ENCODE measurements around the gene COL6A5. TPM values are rescaled to one million over a fixed set of nuclear protein-coding genes. Genes with fewer than 3 reads are reported as not detected.

Gene COL6A5
- total and polyA plus RNA-seq, 9 donors, result 0.04 to 0.07 (median 0.05) TPM; not detected in 6

- H3K27me3 ChIP-seq, result no peaks in the 10 kb centered on the region
- H3K4me3 ChIP-seq, result no peak overlapping the region
- TF ChIP-seq EP300 (IDR thresholded peaks at IDR 0.05), result no peak
- no peak for TF ChIP-seq POLR2A (IDR thresholded peaks at IDR 0.05)
- TF ChIP-seq CTCF (IDR thresholded peaks at IDR 0.05), result no peak
- intact Hi-C loops (cut with DNase I), result no loop called here
- H3K36me3 ChIP-seq, result no peaks in the 10 kb centered on the region
- no peak overlapping the region for H3K27ac ChIP-seq
- WGBS, 3 donors, result 71 to 82% (median 72%) methylated on average over 2 of the region's 2 CpGs
- DNase-seq, result no peak
- no peaks in the 10 kb centered on the region for H3K9me3 ChIP-seq
- peaks cover 2% of the 10 kb centered on the region for H3K4me1 ChIP-seq (ENCODE audit: insufficient read depth)
Measured at GRCh38 chr3:130515755-130516154, 170.3 kb downstream of the COL6A5 start.

- no peak for TF ChIP-seq CTCF (IDR thresholded peaks at IDR 0.05)
- peak within 1 kb of the TSS; percentile 30 for H3K4me3 ChIP-seq
- DNase-seq, result peak in 4 of 5 donors; percentile 10 to 42 (median 27)
- no peaks in the 10 kb centered on the region for H3K27me3 ChIP-seq
- no peak within 1 kb of the TSS for H3K27ac ChIP-seq
- peaks cover 2% of the 10 kb centered on the region for H3K4me1 ChIP-seq (ENCODE audit: insufficient read depth)
- no peaks in the 10 kb centered on the region for H3K9me3 ChIP-seq
- intact Hi-C loops (cut with DNase I), result no loop called here
- 1 to 3% (median 1%) methylated on average over 51 to 58 of the region's 58 CpGs for WGBS, 3 donors
- no peaks in the 10 kb centered on the region for H3K36me3 ChIP-seq
Measured at GRCh38 chr3:130516645-130517512, 171.4 kb downstream of the COL6A5 start, which contains the start of gene COL6A6. TSS of gene COL6A6 (plus strand) at chr3:130517177. CDS start at chr3:130560365, 43,188 bp downstream.

- TF ChIP-seq POLR2A (IDR thresholded peaks at IDR 0.05) (no peak), EP300 (IDR thresholded peaks at IDR 0.05) (no peak)
- Histone ChIP-seq H3K4me1 (ENCODE audit: insufficient read depth) (peaks cover 2% of the 10 kb centered on the region), H3K9me3 (no peaks in the 10 kb centered on the region), H3K4me3 (no peak overlapping the region), H3K27ac (no peak overlapping the region), H3K27me3 (no peaks in the 10 kb centered on the region), H3K36me3 (no peaks in the 10 kb centered on the region)
- 4 to 7% (median 6%) methylated on average over 11 of the region's 11 CpGs for WGBS, 3 donors
- DNase-seq, result no peak
- intact Hi-C loops (cut with DNase I), result no loop called here
Measured at GRCh38 chr3:130517602-130518001, 172.1 kb downstream of the COL6A5 start.

DNA sequence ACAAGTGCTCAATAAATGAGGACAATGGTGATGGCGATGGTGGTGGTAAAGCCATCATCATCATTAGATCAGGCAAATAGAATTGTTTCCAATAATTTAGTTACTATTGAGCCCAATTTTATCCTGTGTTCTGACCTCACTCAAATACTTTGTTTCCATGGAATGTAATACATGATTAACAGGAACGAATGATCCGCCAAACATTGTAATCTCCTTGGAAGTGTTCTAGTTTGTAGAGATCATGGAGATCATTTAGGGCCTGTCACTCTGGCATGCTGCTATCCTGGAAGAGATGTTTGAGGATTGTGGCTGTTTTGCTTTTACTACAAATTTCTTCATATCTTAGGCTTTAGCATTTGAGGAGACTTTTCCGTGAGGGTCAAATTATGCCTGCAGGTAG lies 174.3 kb downstream of the COL6A5 start:
- no peaks in the 10 kb centered on the region for H3K36me3 ChIP-seq
- no peak overlapping the region for H3K27ac ChIP-seq
- no peak overlapping the region for H3K4me3 ChIP-seq
- TF ChIP-seq POLR2A (IDR thresholded peaks at IDR 0.05) (no peak), CTCF (IDR thresholded peaks at IDR 0.05) (no peak), EP300 (IDR thresholded peaks at IDR 0.05) (no peak)
- H3K4me1 ChIP-seq (ENCODE audit: insufficient read depth), result peaks cover 2% of the 10 kb centered on the region
- DNase-seq, result no peak
- H3K9me3 ChIP-seq, result no peaks in the 10 kb centered on the region
- 80 to 89% (median 87%) methylated on average over 4 of the region's 4 CpGs for WGBS, 3 donors
- intact Hi-C loops (cut with DNase I), result no loop called here
- H3K27me3 ChIP-seq, result no peaks in the 10 kb centered on the region

GRCh38 chr3:130522399-130522798 lies 176.9 kb downstream of the COL6A5 start:
- Histone ChIP-seq H3K27me3 (no peaks in the 10 kb centered on the region), H3K27ac (no peak overlapping the region), H3K4me1 (ENCODE audit: insufficient read depth) (no peaks in the 10 kb centered on the region), H3K36me3 (no peaks in the 10 kb centered on the region), H3K9me3 (no peaks in the 10 kb centered on the region), H3K4me3 (no peak overlapping the region)
- no peak for DNase-seq
- no peak for TF ChIP-seq CTCF (IDR thresholded peaks at IDR 0.05)
- 95 to 96% (median 95%) methylated on average over 2 of the region's 2 CpGs for WGBS, 3 donors
- intact Hi-C loops (cut with DNase I), result no loop called here

All from ovary (tissue), 9 donors.